ENCODE results near the gene COX4I1. TPM values are rescaled to one million over a fixed set of nuclear protein-coding genes. Genes with fewer than 3 reads are reported as not detected.

The COX4I1 gene
- total RNA-seq, 1 experiment from 2014 or later = 839 TPM

GRCh38 chr16:85767531-85767930 is 32.0 kb upstream of the COX4I1 start:
- no peaks in the 10 kb centered on the region for H3K9me3 ChIP-seq (ENCODE audit: control insufficient read depth in 1 of 2, insufficient read depth in 1 of 2, low read depth in 1 of 2, low read length in 2 of 2)
- CTCF ChIA-PET = interaction anchor here (0.9 to 1.0 kb wide), 2 partner anchors 8 to 52 kb away, joined by 4 read pairs; no protein-coding TSS in a partner anchor
- H3K36me3 ChIP-seq (ENCODE audit: control insufficient read depth in 1 of 2, insufficient read depth in 2 of 2, low read length in 2 of 2) = no peaks in the 10 kb centered on the region
- BruUV-seq (replicated peaks) = no TSS peak
- H3K4me3 ChIP-seq (replicated peaks in 1 of 2; ENCODE audit: low read depth in 1 of 2, low read length in 2 of 2) = peak overlapping the region in 1 of 2 experiments; percentile 42; a peak in 2 of 4 replicates
- H3K27ac ChIP-seq (ENCODE audit: low read depth, low read length) = peak overlapping the region; percentile 35
- TF ChIP-seq FOSL1 (IDR thresholded peaks at IDR 0.05; ENCODE audit: low read depth) (peak; percentile 88), YY1 (IDR thresholded peaks at IDR 0.05; ENCODE audit: extremely low read depth, insufficient replicate concordance, low read depth, low read length) (peak; percentile 45), SP1 (IDR thresholded peaks at IDR 0.05; ENCODE audit: low read depth) (no peak; the same call in 1 of the 2 replicates)
- POLR2A ChIA-PET = no interaction called here
- H3K4me1 ChIP-seq (ENCODE audit: control insufficient read depth in 1 of 2, insufficient read depth in 2 of 2, low read length in 2 of 2) = peaks cover 15 to 20% of the 10 kb centered on the region in 2 experiments
- no peaks in the 10 kb centered on the region for H3K9me2 ChIP-seq (ENCODE audit: insufficient read depth)
- RAD21 ChIA-PET (ENCODE audit: low non-redundant PET in 1 of 2, low total read pairs in 2 of 2, uncharacterized antibody in 2 of 2, unreplicated experiment in 2 of 2) = interaction anchor here in 1 of 2 experiments (0.7 kb wide), 1 partner anchor 431 kb away, joined by 3 read pairs; no protein-coding TSS in a partner anchor
- intact Hi-C loops (cut with micrococcal nuclease) = no loop called here
- no peaks in the 10 kb centered on the region for H4K20me1 ChIP-seq (ENCODE audit: insufficient read depth)
- peak; percentile 98 for ATAC-seq
- peak; percentile 67 for DNase-seq (ENCODE audit: low read depth, low spot score)
- H3K79me2 ChIP-seq (ENCODE audit: insufficient read depth, low read length) = no peaks in the 10 kb centered on the region
- H3K9ac ChIP-seq (ENCODE audit: low read length) = peak overlapping the region; percentile 35
- H3K27me3 ChIP-seq (ENCODE audit: insufficient read depth, low read length) = peaks cover 3% of the 10 kb centered on the region; the same call in 1 of the 2 replicates
- H3K4me2 ChIP-seq (ENCODE audit: low read length) = peak overlapping the region; percentile 90
- H2AFZ ChIP-seq (ENCODE audit: low read depth, low read length, poor library complexity, severe bottlenecking) = peak overlapping the region; percentile 84

- no peaks in the 10 kb centered on the region for H4K20me1 ChIP-seq (ENCODE audit: insufficient read depth)
- H3K27me3 ChIP-seq (ENCODE audit: insufficient read depth, low read length) = no peaks in the 10 kb centered on the region
- intact Hi-C loops (cut with micrococcal nuclease) = no loop called here
- H3K9me2 ChIP-seq (ENCODE audit: insufficient read depth) = no peaks in the 10 kb centered on the region
- DNase-seq (ENCODE audit: low read depth, low spot score) (no peak), ATAC-seq (no peak)
- no peaks in the 10 kb centered on the region for H3K36me3 ChIP-seq (ENCODE audit: control insufficient read depth in 1 of 2, insufficient read depth in 2 of 2, low read length in 2 of 2)
- ChIA-PET RAD21 (ENCODE audit: low non-redundant PET in 1 of 2, low total read pairs in 2 of 2, uncharacterized antibody in 2 of 2, unreplicated experiment in 2 of 2) (no interaction called here), CTCF (interaction anchor here (0.9 to 1.0 kb wide), 2 partner anchors 8 to 51 kb away, joined by 4 read pairs; no protein-coding TSS in a partner anchor), POLR2A (no interaction called here)
- H3K4me3 ChIP-seq (replicated peaks in 1 of 2; ENCODE audit: low read depth in 1 of 2, low read length in 2 of 2) = peak overlapping the region in 1 of 2 experiments; percentile 42; a peak in 1 of 4 replicates
- peak overlapping the region; percentile 90 for H3K4me2 ChIP-seq (ENCODE audit: low read length)
- H2AFZ ChIP-seq (ENCODE audit: low read depth, low read length, poor library complexity, severe bottlenecking) = no peak overlapping the region
- no peak for TF ChIP-seq ATF3 (IDR thresholded peaks at IDR 0.05)
- no peak for TF ChIP-seq FOSL1 (IDR thresholded peaks at IDR 0.05; ENCODE audit: low read depth)
- no peak for TF ChIP-seq ELF1 (IDR thresholded peaks at IDR 0.05; ENCODE audit: borderline replicate concordance, low read depth)
- no peak for TF ChIP-seq EZH2 (IDR thresholded peaks at IDR 0.05)
- TF ChIP-seq ZFX (IDR thresholded peaks at IDR 0.05) = no peak
- TF ChIP-seq CEBPB (IDR thresholded peaks at IDR 0.05; ENCODE audit: low read depth) = no peak
- TF ChIP-seq SRF (IDR thresholded peaks at IDR 0.05; ENCODE audit: low read depth) = no peak
- no peak for TF ChIP-seq POLR2A (IDR thresholded peaks at IDR 0.05; ENCODE audit: borderline replicate concordance, extremely low read depth, insufficient read depth, insufficient read length)
- TF ChIP-seq ZBTB33 (IDR thresholded peaks at IDR 0.05; ENCODE audit: extremely low read depth, insufficient replicate concordance, low read length) = no peak
- TF ChIP-seq TCF7L2 (IDR thresholded peaks at IDR 0.05; ENCODE audit: borderline replicate concordance, extremely low read depth, insufficient read depth, insufficient read length) = no peak
- TF ChIP-seq EGR1 (IDR thresholded peaks at IDR 0.05; ENCODE audit: low read depth) = no peak
- no peak for TF ChIP-seq SIN3A (IDR thresholded peaks at IDR 0.05; ENCODE audit: low read depth)
- H3K79me2 ChIP-seq (ENCODE audit: insufficient read depth, low read length) = no peaks in the 10 kb centered on the region
- H3K9me3 ChIP-seq (ENCODE audit: control insufficient read depth in 1 of 2, insufficient read depth in 1 of 2, low read depth in 1 of 2, low read length in 2 of 2) = no peaks in the 10 kb centered on the region
- peaks cover 15 to 20% of the 10 kb centered on the region in 2 experiments for H3K4me1 ChIP-seq (ENCODE audit: control insufficient read depth in 1 of 2, insufficient read depth in 2 of 2, low read length in 2 of 2)
- BruUV-seq (replicated peaks) = no TSS peak
- H3K9ac ChIP-seq (ENCODE audit: low read length) = peak overlapping the region; percentile 35
- peak overlapping the region; percentile 35; the same call in 1 of the 2 replicates for H3K27ac ChIP-seq (ENCODE audit: low read depth, low read length)
Observed at GRCh38 chr16:85768199-85768598, 31.3 kb upstream of the COX4I1 start.

Data from HCT116 (cell line).